SK-N-SH treated with all-trans-retinoic acid at 6 μM for 48 hours (cell line): ENCODE measurements around the gene PACSIN3.

Source experiments
- ARNTL ChIP-seq: fragments of 450-650 bp; formaldehyde crosslinking; IDR thresholded peaks from 2 replicates; pipeline ENCODE4 v1.5.0; 2020; ENCODE audit warnings: low read depth, mild to moderate bottlenecking, moderate library complexity, borderline replicate concordance
- BACH2 ChIP-seq: fragments of 250-450 bp; sonication (Bioruptor Pico); IDR thresholded peaks from 2 replicates; pipeline ENCODE4 v1.9.0; 2021; ENCODE audit warnings: mild to moderate bottlenecking, borderline replicate concordance
- GLIS3 ChIP-seq: fragments of 250-450 bp; sonication (Bioruptor Pico); IDR thresholded peaks from 2 replicates; pipeline ENCODE4 v1.5.0; 2020; ENCODE audit warnings: mild to moderate bottlenecking, moderate library complexity
- OSR1 ChIP-seq: fragments of 250-450 bp; sonication (Bioruptor Pico); IDR thresholded peaks from 2 replicates; pipeline ENCODE4 v1.8.0; 2022; ENCODE audit warnings: moderate library complexity, mild to moderate bottlenecking, inconsistent platforms
- PATZ1 ChIP-seq: fragments of 250-450 bp; sonication (Bioruptor Pico); IDR thresholded peaks from 2 replicates; pipeline ENCODE4 v1.8.0; 2020; ENCODE audit warnings: mild to moderate bottlenecking, moderate library complexity, borderline replicate concordance
- PPARA ChIP-seq: fragments of 250-450 bp; sonication (Bioruptor Pico); IDR thresholded peaks from 2 replicates; pipeline ENCODE4 v1.5.0; 2020; ENCODE audit warnings: mild to moderate bottlenecking, borderline replicate concordance
- SNAI2 ChIP-seq: fragments of 250-450 bp; sonication (Bioruptor Pico); IDR thresholded peaks from 2 replicates; pipeline ENCODE4 v1.5.0; 2020; ENCODE audit warnings: mild to moderate bottlenecking, moderate library complexity
- ZC3H10 ChIP-seq: fragments of 250-450 bp; sonication (Bioruptor Pico); IDR thresholded peaks from 2 replicates; pipeline ENCODE4 v1.5.1; 2021; ENCODE audit warnings: mild to moderate bottlenecking, moderate library complexity
- ZFP30 ChIP-seq: fragments of 450-650 bp; formaldehyde crosslinking; IDR thresholded peaks from 2 replicates; pipeline ENCODE4 v1.5.0; 2022; ENCODE audit warnings: mild to moderate bottlenecking, moderate library complexity
- ZNF565 ChIP-seq: fragments of 450-650 bp; formaldehyde crosslinking; conservative IDR thresholded peaks from 2 replicates; pipeline ENCODE4 v1.5.0; 2020; ENCODE audit warnings: low read depth, mild to moderate bottlenecking, moderate library complexity
- ZNF8 ChIP-seq: fragments of 450-650 bp; formaldehyde crosslinking; IDR thresholded peaks from 2 replicates; pipeline ENCODE4 v1.5.0; 2020; ENCODE audit warnings: mild to moderate bottlenecking, moderate library complexity

GRCh38 chr11:47166368-47166767, 19.9 kb downstream of the PACSIN3 start:
- TF ChIP-seq ZNF8 (no peak), ZC3H10 (CRISPR knock-in tag) (no peak), PATZ1 (CRISPR knock-in tag) (no peak), ARNTL (no peak), BACH2 (no peak), OSR1 (no peak), SNAI2 (no peak), ZNF565 (no peak), ZFP30 (CRISPR knock-in tag) (no peak), PPARA (CRISPR knock-in tag) (no peak), GLIS3 (CRISPR knock-in tag) (no peak)
